Endothelial cell of umbilical vein (primary cell): Measurements from ENCODE around the gene TCP11L2.

Source experiments
- EZH2 ChIP-seq: IDR thresholded peaks from 2 replicates; pipeline ENCODE4 v1.6.1; 2012; ENCODE audit warnings: borderline replicate concordance, low read depth, mild to moderate bottlenecking, moderate library complexity, low read length, inconsistent platforms; ENCODE audit not compliant: severe bottlenecking
- POLR2A ChIP-seq: IDR thresholded peaks from 2 replicates; pipeline ENCODE4 v1.6.1; 2012; ENCODE audit warnings: low read depth, mild to moderate bottlenecking, control low read depth, low read length
- TF ChIP-seq, protein P1 (sequence below), 2 donors: IDR thresholded peaks; 1 replicate in 1 of 2; 2 replicates in 1 of 2; pipeline ENCODE4 v1.5.1; 2011; ENCODE audit warnings: low read length in 2 of 2, mild to moderate bottlenecking in 2 of 2, moderate library complexity in 2 of 2, control low read depth in 1 of 2, inconsistent platforms in 1 of 2, low read depth in 1 of 2; ENCODE audit not compliant: insufficient read depth in 1 of 2; ENCODE audit errors: extremely low read depth in 1 of 2

DNA sequence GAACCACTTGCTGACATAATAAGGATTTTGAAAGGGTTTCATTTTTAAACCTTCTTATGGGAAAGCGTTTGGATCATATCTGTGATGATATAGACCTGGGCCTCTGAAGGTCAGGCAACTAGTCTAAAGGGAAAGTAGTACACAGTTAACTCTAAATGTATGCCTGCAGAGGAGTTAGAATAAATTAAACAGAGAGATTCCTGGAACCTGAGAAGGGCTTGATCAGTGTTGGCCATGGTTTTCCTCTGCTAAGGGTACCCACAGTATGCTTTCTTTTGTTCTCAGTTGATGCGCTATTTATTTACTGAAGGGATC lies 40.6 kb downstream of the TCP11L2 start:
- TF ChIP-seq POLR2A = no peak
- TF ChIP-seq, protein P1, sequence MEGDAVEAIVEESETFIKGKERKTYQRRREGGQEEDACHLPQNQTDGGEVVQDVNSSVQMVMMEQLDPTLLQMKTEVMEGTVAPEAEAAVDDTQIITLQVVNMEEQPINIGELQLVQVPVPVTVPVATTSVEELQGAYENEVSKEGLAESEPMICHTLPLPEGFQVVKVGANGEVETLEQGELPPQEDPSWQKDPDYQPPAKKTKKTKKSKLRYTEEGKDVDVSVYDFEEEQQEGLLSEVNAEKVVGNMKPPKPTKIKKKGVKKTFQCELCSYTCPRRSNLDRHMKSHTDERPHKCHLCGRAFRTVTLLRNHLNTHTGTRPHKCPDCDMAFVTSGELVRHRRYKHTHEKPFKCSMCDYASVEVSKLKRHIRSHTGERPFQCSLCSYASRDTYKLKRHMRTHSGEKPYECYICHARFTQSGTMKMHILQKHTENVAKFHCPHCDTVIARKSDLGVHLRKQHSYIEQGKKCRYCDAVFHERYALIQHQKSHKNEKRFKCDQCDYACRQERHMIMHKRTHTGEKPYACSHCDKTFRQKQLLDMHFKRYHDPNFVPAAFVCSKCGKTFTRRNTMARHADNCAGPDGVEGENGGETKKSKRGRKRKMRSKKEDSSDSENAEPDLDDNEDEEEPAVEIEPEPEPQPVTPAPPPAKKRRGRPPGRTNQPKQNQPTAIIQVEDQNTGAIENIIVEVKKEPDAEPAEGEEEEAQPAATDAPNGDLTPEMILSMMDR (IDR thresholded peaks at IDR 0.05; ENCODE audit: extremely low read depth in 1 of 2, insufficient read depth in 1 of 2, low read depth in 1 of 2, low read length in 2 of 2) = no peak
- TF ChIP-seq EZH2 = no peak
